PC-9 (cell line): ENCODE measurements around the gene RPL23. TPM values are rescaled to one million over a fixed set of nuclear protein-coding genes. Genes with fewer than 3 reads are reported as not detected.

Source experiments
- BruUV-seq: library from RNA; stranded (reverse); fragments of 400-500 nt; replicated peaks from 2 replicates; lab custom pipeline; 2021; lab: Mats Ljungman, UMichigan
- CTCF ChIA-PET: fragments of 300-600 bp; sonication (Branson Sonifier 250); formaldehyde crosslinking; loops from one replicate; lab custom pipeline; 2022; ENCODE audit warnings: antibody characterized with exemption; lab: Charles Lee
- POLR2A ChIA-PET: fragments of 300-600 bp; sonication (Branson Sonifier 250); formaldehyde crosslinking; loops from one replicate; lab custom pipeline; 2022; ENCODE audit warnings: antibody characterized with exemption; ENCODE audit not compliant: unreplicated experiment; lab: Charles Lee
- DNase-seq, 2 experiments: peaks; one replicate each; pipeline versions ENCODE4 v3.0.0 to v3.0.0-alpha.2; 2015 to 2022; ENCODE audit warnings: mixed read lengths in 1 of 2
- H2AFZ ChIP-seq: fragments of 200-600 bp; sonication (generic); 2 replicates; pipeline ENCODE4 v1.8.1; 2017; ENCODE audit warnings: antibody characterized with exemption
- H3F3A ChIP-seq: fragments of 200-600 bp; sonication (generic); 2 replicates; pipeline ENCODE4 v1.8.1; 2017; ENCODE audit warnings: antibody characterized with exemption, mild to moderate bottlenecking, low read depth; ENCODE audit not compliant: insufficient read depth
- H3K27ac ChIP-seq: fragments of 200-600 bp; sonication (generic); 2 replicates; pipeline ENCODE4 v1.6.1; 2016; ENCODE audit warnings: mixed run types
- H3K27me3 ChIP-seq: fragments of 200-600 bp; sonication (generic); 2 replicates; pipeline ENCODE4 v1.6.1; 2016; ENCODE audit warnings: low read depth, mixed run types; ENCODE audit not compliant: insufficient read depth
- H3K36me3 ChIP-seq: fragments of 200-600 bp; sonication (generic); 2 replicates; pipeline ENCODE4 v1.6.1; 2016; ENCODE audit warnings: low read depth, mixed run types
- H3K4me1 ChIP-seq: fragments of 200-600 bp; sonication (generic); replicated peaks from 2 replicates; pipeline ENCODE4 v1.6.1; 2016; ENCODE audit warnings: mixed run types; ENCODE audit not compliant: insufficient read depth
- H3K4me2 ChIP-seq: fragments of 200-600 bp; sonication (generic); 2 replicates; pipeline ENCODE4 v1.6.1; 2017; ENCODE audit warnings: mixed run types
- H3K4me3 ChIP-seq: fragments of 200-600 bp; sonication (generic); 2 replicates; pipeline ENCODE4 v1.6.1; 2016; ENCODE audit warnings: mixed run types
- H3K79me2 ChIP-seq: fragments of 200-600 bp; sonication (generic); 2 replicates; pipeline ENCODE4 v1.6.1; 2017; ENCODE audit warnings: low read depth, mixed run types
- H3K9me2 ChIP-seq: fragments of 200-600 bp; sonication (generic); 2 replicates; pipeline ENCODE4 v1.8.1; 2017; ENCODE audit warnings: mild to moderate bottlenecking; ENCODE audit not compliant: insufficient read depth
- H3K9me3 ChIP-seq: fragments of 200-600 bp; sonication (generic); 2 replicates; pipeline ENCODE4 v1.8.1; 2016; ENCODE audit warnings: low read depth; ENCODE audit not compliant: insufficient read depth
- H4K20me1 ChIP-seq: fragments of 200-600 bp; sonication (generic); 2 replicates; pipeline ENCODE4 v1.8.1; 2017; ENCODE audit not compliant: insufficient read depth
- CTCF ChIP-seq: fragments of 200-600 bp; sonication (generic); conservative IDR thresholded peaks from 2 replicates; pipeline ENCODE4 v1.6.1; 2017; ENCODE audit warnings: mixed run types, antibody characterized with exemption, mild to moderate bottlenecking, moderate library complexity
- EZH2 ChIP-seq: fragments of 200-600 bp; sonication (generic); IDR thresholded peaks from 2 replicates; pipeline ENCODE4 v1.8.0; 2017; ENCODE audit warnings: antibody characterized with exemption, low read depth
- intact Hi-C: fragments of 100-400 bp; cut with micrococcal nuclease; formaldehyde crosslinking; loops from one replicate; pipeline ENCODE4 v1.10.0; 2022; ENCODE audit not compliant: unreplicated experiment
- total RNA-seq: library from RNA; stranded (reverse); gene quantifications from 2 replicates; pipeline ENCODE4 v1.2.3, GENCODE V29; 2021

RPL23 gene
- total RNA-seq, 1 experiment from 2014 or later, result 1,146 TPM

- no peaks in the 10 kb centered on the region for H3K9me3 ChIP-seq
- no peak for DNase-seq
- TF ChIP-seq CTCF, result no peak
- no peak for TF ChIP-seq EZH2
- ChIA-PET CTCF (interaction anchor here (0.9 kb wide), 1 partner anchor 71 kb away, joined by 3 read pairs; no protein-coding TSS in a partner anchor), POLR2A (interaction anchor here (0.7 kb wide), 1 partner anchor 47 kb away, joined by 8 read pairs; no protein-coding TSS in a partner anchor)
- peaks cover 55% of the 10 kb centered on the region for H3K36me3 ChIP-seq
- H3K4me3 ChIP-seq, result peak overlapping the region; percentile 88
- intact Hi-C loops, result no loop called here
- no peaks in the 10 kb centered on the region for H3K9me2 ChIP-seq
- peak overlapping the region; percentile 100 for H3K4me2 ChIP-seq
- H3K4me1 ChIP-seq, result peaks cover 27% of the 10 kb centered on the region
- peak overlapping the region; percentile 90 for H3K27ac ChIP-seq
- no peaks in the 10 kb centered on the region for H3K27me3 ChIP-seq
- H4K20me1 ChIP-seq, result peaks cover 58% of the 10 kb centered on the region
- BruUV-seq, result no TSS peak
- H2AFZ ChIP-seq, result no peak overlapping the region
- H3K79me2 ChIP-seq, result peaks cover 53% of the 10 kb centered on the region
- peaks cover 80% of the 10 kb centered on the region for H3F3A ChIP-seq
Measured at GRCh38 chr17:38851434-38851833, 2.1 kb downstream of the RPL23 start.

DNA sequence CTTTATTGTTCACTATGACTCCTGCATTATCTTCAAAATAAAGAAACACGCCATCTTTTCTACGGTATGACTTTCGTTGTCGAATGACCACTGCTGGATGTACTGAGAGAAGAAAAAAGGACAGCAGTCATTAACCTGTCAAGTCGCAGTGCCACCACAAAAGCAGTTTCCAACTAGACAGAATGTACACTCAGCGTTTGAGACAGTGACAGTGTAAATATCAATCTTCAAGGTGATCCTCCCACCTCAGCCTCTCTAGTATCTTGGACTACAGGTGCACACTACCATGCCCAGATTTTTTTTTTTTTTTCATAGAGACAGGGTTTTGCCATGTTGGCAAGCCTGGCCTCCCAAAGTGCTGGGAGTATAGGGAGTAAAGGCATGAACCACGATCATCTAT is 3.1 kb downstream of the RPL23 start:
- POLR2A ChIA-PET, result interaction anchor here (0.7 kb wide), 1 partner anchor 143 kb away, joined by 14 read pairs; no protein-coding TSS in a partner anchor
- peak overlapping the region; percentile 88; the same call in 1 of the 2 replicates for H3K4me3 ChIP-seq
- intact Hi-C loops, result no loop called here
- H3K27ac ChIP-seq, result peak overlapping the region; percentile 90; the same call in 1 of the 2 replicates
- H3F3A ChIP-seq, result peaks cover 91% of the 10 kb centered on the region
- peaks cover 60% of the 10 kb centered on the region for H4K20me1 ChIP-seq
- no peak for DNase-seq
- TF ChIP-seq EZH2 (no peak), CTCF (no peak)
- peaks cover 53% of the 10 kb centered on the region for H3K79me2 ChIP-seq
- no peaks in the 10 kb centered on the region for H3K27me3 ChIP-seq
- CTCF ChIA-PET, result no interaction called here
- no TSS peak for BruUV-seq
- no peaks in the 10 kb centered on the region for H3K9me2 ChIP-seq
- peak overlapping the region; percentile 100 for H3K4me2 ChIP-seq
- H3K4me1 ChIP-seq, result peaks cover 29% of the 10 kb centered on the region
- peaks cover 55% of the 10 kb centered on the region for H3K36me3 ChIP-seq
- no peaks in the 10 kb centered on the region for H3K9me3 ChIP-seq
- H2AFZ ChIP-seq, result no peak overlapping the region

- peak overlapping the region; percentile 22; the same call in 1 of the 2 replicates for H3K27ac ChIP-seq
- peaks cover 96% of the 10 kb centered on the region for H3F3A ChIP-seq
- H3K79me2 ChIP-seq, result peaks cover 53% of the 10 kb centered on the region
- no peak overlapping the region for H2AFZ ChIP-seq
- H3K27me3 ChIP-seq, result no peaks in the 10 kb centered on the region
- intact Hi-C loops, result no loop called here
- BruUV-seq, result no TSS peak
- H3K36me3 ChIP-seq, result peaks cover 55% of the 10 kb centered on the region
- H3K4me3 ChIP-seq, result no peak overlapping the region
- no peaks in the 10 kb centered on the region for H3K9me2 ChIP-seq
- CTCF ChIA-PET, result no interaction called here
- peaks cover 36% of the 10 kb centered on the region for H3K4me1 ChIP-seq
- TF ChIP-seq EZH2, result no peak
- no peak for TF ChIP-seq CTCF
- POLR2A ChIA-PET, result interaction anchor here (0.5 to 0.8 kb wide), 2 partner anchors 22 to 1271 kb away, joined by 6 to 7 read pairs; no protein-coding TSS in a partner anchor
- DNase-seq, result no peak
- H3K9me3 ChIP-seq, result no peaks in the 10 kb centered on the region
- 0 out of 2 replicates have a peak overlapping the region, but pooled peaks have one; percentile 100 for H3K4me2 ChIP-seq
- H4K20me1 ChIP-seq, result peaks cover 60% of the 10 kb centered on the region
Measured at GRCh38 chr17:38848939-38849605, 4.4 kb downstream of the RPL23 start.
